Measurements from ENCODE around the gene IRGC.
A peak's percentile ranks its signal among the peaks of the same experiment; 100 is the strongest.
"Not testable (repeated sequence)": the region's sequence is repeated elsewhere in the genome, so short reads cannot be mapped to it uniquely, and the experiment has no call there.

Gene IRGC, protein sequence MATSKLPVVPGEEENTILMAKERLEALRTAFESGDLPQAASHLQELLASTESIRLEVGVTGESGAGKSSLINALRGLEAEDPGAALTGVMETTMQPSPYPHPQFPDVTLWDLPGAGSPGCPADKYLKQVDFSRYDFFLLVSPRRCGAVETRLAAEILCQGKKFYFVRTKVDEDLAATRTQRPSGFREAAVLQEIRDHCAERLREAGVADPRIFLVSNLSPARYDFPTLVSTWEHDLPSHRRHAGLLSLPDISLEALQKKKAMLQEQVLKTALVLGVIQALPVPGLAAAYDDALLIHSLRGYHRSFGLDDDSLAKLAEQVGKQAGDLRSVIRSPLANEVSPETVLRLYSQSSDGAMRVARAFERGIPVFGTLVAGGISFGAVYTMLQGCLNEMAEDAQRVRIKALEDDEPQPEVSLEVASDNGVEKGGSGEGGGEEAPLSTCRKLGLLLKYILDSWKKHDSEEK

DNA sequence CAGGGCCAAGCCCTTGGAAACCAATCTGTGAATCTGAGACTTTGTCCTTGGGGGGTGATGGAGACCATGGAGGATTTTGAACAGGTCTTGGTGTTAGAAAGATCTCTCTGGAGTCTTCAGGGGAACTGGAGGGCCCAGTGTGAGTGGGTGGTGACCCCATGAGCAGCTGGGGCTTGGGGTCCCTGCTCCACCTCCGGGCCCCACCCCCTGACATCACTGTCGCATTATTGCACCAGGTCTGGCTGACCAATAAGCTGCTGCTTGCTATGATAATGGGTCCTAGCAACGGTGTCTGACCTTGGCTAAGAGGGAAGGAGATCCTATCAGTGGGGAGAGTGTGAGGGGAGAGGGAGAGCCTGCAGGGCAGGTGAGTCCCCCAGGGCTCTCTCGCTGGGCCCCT lies at the start of gene IRGC:
Gene IRGC, plus strand, starts transcription at position 301 of the 400 bp plus-strand sequence. CDS start 2,483 bp downstream, outside the sequence.
- no peak for DNase-seq

DNA sequence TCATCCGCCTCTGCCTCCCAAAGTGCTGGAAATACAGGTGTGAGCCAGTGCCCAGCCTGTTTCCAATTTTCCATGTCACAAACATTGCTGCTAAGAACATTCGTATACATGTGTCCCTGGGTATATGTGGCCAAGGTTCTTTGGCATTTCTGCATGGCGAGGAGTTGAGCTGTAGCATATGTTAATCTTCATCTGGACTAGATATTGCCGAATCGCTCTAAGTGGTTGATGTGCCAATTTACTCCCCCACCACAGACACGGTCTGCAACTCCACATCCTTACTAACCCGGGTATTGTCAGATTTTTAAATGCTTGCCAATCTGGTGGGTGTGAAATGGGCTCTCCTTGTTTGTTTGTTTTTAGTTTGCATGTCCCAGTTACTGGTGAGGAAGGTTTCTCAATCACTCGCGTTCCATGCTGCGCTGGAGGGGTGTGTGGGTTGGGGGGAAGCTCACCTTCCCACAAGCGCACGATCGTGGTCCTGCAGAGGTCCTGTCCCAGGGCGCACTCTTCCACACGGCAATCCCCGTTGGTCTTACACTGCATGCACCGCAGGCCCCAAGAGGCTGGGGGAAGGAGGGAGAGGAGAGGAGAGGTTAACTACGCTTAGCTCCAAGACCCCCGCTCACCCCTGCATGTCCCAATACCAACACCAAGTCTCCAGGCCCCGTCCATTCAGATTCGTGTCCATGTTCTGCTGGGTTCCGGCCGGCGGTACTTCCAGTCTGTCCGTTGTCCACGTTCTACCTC lies 48.6 kb upstream of the IRGC start:
- DNase-seq, result no peak

GRCh38 chr19:43667876-43668405 lies 47.9 kb upstream of the IRGC start:
- no peak for DNase-seq

DNA sequence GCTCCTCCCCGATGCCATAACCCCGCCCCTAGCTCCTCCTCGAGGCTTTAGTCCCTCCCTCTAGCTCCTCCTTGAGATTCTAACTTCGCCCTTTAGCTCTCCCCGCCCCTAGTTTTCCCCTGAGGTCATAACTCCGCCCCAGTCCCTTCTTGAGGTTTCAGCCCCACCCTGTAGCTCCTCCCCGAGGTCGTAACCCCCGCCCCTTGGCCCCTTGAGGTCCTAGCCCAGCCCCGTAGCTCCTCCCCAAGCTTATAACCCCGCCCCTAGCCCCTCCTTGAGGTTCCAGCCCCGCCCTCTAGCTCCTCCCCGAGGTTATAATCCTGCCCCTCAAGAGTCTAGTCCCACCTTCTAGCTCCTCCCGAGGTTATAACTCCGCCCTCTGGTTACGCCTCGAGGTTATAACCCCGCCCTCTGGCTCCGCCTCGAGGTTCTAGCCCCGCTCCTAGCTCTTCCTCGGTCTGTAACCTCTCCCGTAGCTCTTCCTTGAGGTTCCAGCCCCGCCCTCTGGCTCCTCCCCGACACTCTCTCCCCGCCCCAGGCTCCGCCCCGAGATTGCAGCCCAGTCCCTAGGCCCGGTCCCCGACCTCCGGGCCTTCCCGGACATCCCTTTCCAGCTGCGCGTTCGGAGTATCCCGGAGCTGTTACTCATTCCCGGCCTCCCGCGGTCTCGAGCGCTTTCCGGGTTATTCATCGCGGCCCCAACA lies 47.3 kb upstream of the IRGC start:
- DNase-seq, result peak; percentile 100

GRCh38 chr19:43672061-43672679 lies 43.7 kb upstream of the IRGC start:
- no peak for DNase-seq

DNA sequence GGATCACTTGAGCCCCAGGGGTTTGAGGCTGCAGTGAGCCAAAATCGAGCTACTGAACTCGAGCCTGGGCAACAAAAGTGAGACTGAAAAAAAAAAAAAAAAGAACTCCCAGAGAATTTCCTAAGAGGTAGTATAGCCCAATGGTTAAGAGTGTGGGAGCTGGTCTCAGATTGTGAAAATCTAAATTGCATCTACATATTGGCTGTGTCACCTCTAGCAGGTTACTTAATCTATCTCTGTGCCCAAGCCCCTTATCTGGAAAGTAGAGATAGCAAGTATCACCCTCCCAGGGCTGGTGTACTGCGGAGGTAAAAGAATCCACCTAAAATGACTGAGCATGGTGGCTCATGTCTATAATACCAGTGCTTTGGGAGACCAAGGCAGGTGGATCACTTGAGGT lies 42.2 kb upstream of the IRGC start:
- DNase-seq, result no peak

DNA sequence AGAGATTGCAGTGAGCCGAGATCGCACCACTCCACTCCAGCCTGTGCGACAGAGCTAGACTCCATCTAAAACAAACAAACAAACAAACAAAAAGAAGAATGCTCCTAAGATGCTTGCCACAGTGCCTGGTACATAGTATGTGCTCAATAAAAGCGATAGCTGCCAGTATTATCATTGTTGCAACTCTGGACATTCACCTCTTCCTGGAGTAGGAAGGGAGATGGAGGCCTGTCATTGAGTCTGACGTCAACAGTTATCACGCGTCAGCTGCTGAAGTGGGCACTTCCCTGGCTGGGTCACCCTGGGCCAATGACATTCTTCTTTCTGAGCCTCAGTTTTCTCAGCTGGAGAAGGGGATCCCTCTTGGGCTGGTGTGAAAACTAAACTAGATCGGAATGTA lies 41.7 kb upstream of the IRGC start:
- no peak for DNase-seq

- DNase-seq, result peak; percentile 48
These were observed 41.3 kb upstream of the IRGC start for GRCh38 chr19:43674596-43674995.

DNA sequence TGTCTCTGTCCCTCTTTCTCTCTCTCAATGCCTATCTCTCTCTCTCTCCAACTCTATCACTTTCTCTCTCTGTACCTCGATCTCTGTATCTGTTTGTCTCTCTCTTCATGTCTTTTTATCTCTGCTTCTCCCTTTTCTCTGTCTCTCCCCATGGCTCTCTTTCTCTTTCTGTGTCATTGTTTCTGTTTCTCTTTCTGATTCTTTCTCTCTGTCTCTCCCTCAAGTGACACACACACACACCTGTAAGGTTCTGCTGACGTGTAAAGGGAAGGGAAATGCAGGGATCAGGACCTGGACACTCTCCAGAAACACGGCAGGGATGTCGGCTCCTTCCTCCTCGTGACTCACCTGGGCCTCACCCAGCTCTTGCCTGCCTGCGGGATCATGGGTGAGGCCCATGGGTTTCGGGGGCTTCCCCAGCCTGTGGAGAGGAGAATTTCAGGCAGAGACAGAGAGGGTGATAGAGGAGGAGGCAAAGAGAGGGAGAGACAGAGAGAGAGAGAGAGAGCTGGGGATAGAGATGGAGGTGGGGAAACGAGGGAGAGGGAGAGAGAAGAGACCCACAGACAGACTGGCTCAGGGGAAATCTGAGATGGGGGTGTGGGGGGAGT lies 40.5 kb upstream of the IRGC start:
- no peak for DNase-seq

DNA sequence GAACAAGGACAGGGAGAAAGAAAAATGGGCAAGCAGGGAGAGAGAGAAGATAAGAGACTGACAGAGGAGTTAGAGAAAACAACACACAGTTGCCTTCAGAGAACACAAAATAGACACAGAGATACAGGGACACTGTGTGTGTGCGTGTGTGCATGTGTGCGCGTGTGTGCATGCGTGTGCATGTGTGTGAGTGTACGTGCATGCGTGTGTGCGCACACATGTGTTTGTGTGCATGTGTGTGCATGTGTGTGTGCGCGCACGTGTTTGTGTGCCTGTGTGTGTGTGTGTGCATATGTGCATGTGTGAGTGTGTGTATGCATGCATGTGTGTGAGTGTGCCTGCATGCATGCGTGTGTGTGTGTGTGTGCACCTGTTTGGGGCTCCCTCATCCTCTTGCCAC lies 40.0 kb upstream of the IRGC start:
- no peak for DNase-seq

- DNase-seq, result no peak
These were observed 37.2 kb upstream of the IRGC start for GRCh38 chr19:43678512-43679261.

- DNase-seq, result peak; percentile 41
These were observed 34.1 kb upstream of the IRGC start for GRCh38 chr19:43681821-43682220.

GRCh38 chr19:43682269-43682668 lies 33.6 kb upstream of the IRGC start:
- not testable (repeated sequence) for DNase-seq

- DNase-seq, result peak; percentile 50
These were observed 32.8 kb upstream of the IRGC start for GRCh38 chr19:43682824-43683661.

DNA sequence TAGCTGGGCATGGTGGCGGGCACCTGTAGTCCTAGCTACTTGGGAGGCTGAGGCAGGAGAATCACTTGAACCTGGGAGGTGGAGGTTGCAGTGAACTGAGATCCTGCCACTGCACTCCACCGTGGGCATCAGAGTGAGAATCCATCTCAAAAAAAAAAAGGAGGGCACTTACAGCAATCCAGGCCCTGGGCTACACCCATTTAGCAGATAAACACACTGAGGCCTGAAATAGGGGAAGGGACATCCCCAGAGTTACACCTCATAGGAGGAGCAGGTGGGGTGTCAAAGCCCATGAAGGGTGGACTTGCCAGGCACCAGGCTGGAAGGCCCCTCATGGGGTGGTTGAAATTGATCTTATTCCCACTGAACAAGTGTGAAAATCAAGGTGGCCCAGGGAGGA lies 32.0 kb upstream of the IRGC start:
- no peak for DNase-seq

DNA sequence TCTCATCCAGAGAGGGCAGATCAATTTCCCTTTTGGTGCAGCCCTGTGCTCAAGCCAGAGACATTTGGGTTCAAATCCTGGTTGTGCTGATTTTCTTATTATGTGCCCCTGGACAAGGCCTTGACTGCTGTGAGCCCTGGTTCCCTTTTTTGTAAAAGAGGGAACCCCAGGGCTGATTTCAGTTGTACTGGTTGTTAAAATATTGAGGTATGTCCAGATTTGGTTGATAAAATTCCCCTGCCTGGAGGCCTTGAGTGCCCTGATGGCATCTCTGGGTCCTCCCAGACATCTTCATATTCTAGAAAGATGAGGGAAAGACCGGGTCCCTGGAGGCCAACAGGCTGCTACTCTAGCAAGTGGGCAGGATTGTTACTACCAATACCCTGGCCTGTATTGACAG lies 31.6 kb upstream of the IRGC start:
- DNase-seq, result peak; percentile 33

DNA sequence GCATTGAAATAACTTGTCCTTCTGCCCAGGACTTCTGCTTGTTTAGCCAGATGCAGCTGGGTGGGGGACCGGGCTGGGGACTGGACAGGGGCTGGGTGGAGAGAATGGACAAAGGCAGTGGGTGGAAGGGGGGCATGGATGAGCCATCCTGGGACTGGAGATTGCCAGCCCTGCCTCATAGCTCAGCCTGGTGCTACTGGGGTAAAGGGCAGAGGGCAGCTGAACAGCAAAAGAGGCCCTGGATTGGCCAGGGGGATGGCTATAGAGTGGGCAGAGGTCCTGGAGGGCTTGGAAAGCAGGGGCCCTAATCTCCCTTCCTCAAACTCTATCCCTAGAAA lies 28.2 kb upstream of the IRGC start:
- DNase-seq, result no peak

GRCh38 chr19:43688059-43688701 lies 27.7 kb upstream of the IRGC start:
- DNase-seq, result no peak

GRCh38 chr19:43690444-43690843 lies 25.4 kb upstream of the IRGC start:
- DNase-seq, result no peak

GRCh38 chr19:43690890-43691289 lies 25.0 kb upstream of the IRGC start:
- DNase-seq, result no peak
